Upper lobe of left lung (tissue), 6 donors: ENCODE results near the gene CNPPD1. TPM values are rescaled to one million over a fixed set of nuclear protein-coding genes. Genes with fewer than 3 reads are reported as not detected.

ENCODE experiments used
- ATAC-seq, 2 donors: fragments of 200-7000 bp; cut with Tn5 transposase; one replicate each; pipeline ENCODE4 v1.9.1; 2022; ENCODE audit warnings: mild to moderate bottlenecking in 2 of 2, moderate library complexity in 2 of 2; ENCODE audit not compliant: low FRiP score in 2 of 2
- DNase-seq, 2 donors: peaks; one replicate each; pipeline ENCODE4 v3.0.0-alpha.2; 2019 to 2020
- H3K27ac ChIP-seq, 4 donors: fragments of 200-600 bp; sonication (generic); one replicate each; pipeline ENCODE4 v1.5.1; 2016 to 2019
- H3K27me3 ChIP-seq, 4 donors: fragments of 200-600 bp; sonication (generic); one replicate each; pipeline ENCODE4 v1.5.1; 2017 to 2019
- H3K36me3 ChIP-seq, 4 donors: fragments of 200-600 bp; sonication (generic); one replicate each; pipeline ENCODE4 v1.5.1; 2016 to 2019
- H3K4me1 ChIP-seq, 4 donors: fragments of 200-600 bp; sonication (generic); one replicate each; pipeline ENCODE4 v1.5.1; 2018 to 2019
- H3K4me3 ChIP-seq, 4 donors: fragments of 200-600 bp; sonication (generic); one replicate each; pipeline ENCODE4 v1.5.1; 2017 to 2019; ENCODE audit warnings: mild to moderate bottlenecking in 2 of 4, moderate library complexity in 1 of 4
- H3K9me3 ChIP-seq, 4 donors: fragments of 200-600 bp; sonication (generic); one replicate each; pipeline ENCODE4 v1.5.1; 2018 to 2019
- CTCF ChIP-seq, 6 experiments: fragments of 450-650 bp in 4 of 6; fragments of 200-600 bp in 2 of 6; sonication (generic) in 2 of 6; IDR thresholded peaks; one replicate each; pipeline ENCODE4 v1.5.1; 2016 to 2019; ENCODE audit warnings: antibody characterized with exemption in 6 of 6
- EP300 ChIP-seq, 4 donors: sonication (generic); formaldehyde crosslinking; IDR thresholded peaks; one replicate each; pipeline ENCODE4 v1.5.1; 2017; ENCODE audit warnings: antibody characterized with exemption in 4 of 4, control low read depth in 2 of 4
- POLR2A ChIP-seq, 4 donors: fragments of 450-650 bp; IDR thresholded peaks; one replicate each; pipeline ENCODE4 v1.5.1; 2016 to 2017; ENCODE audit warnings: antibody characterized with exemption in 4 of 4, mild to moderate bottlenecking in 2 of 4
- POLR2AphosphoS5 ChIP-seq, 2 donors: sonication (generic); formaldehyde crosslinking; IDR thresholded peaks; one replicate each; pipeline ENCODE4 v1.5.1; 2017; ENCODE audit warnings: antibody characterized with exemption in 2 of 2
- WGBS, 2 donors: methylation state at CpG; one replicate each; pipeline ENCODE4 v1.1.5; 2017 to 2018; 5-methylcytosine and 5-hydroxymethylcytosine counted together
- total RNA-seq, 6 donors: library from RNA; depleted of rRNA in 4 of 6; stranded (reverse); fragments of >200 nt in 4 of 6; gene quantifications; one replicate each; pipeline versions ENCODE4 v1.1.0 to v1.2.1, GENCODE V29; 2016 to 2021
- donor health status: DM: no; HTN: no; CAD: no; lungs with moderate emphysema.
- donor health status: DM: no; HTN: yes; CAD: no; lungs with severe emphysema.

Gene CNPPD1
- total RNA-seq, 6 donors from 2014 or later = 42.7 to 86.8 (median 49.4) TPM

- no peak overlapping the region for H3K27ac ChIP-seq
- ATAC-seq = no peak
- TF ChIP-seq EP300 (IDR thresholded peaks at IDR 0.05) (no peak), POLR2A (IDR thresholded peaks at IDR 0.05) (no peak), POLR2AphosphoS5 (IDR thresholded peaks at IDR 0.05) (no peak), CTCF (IDR thresholded peaks at IDR 0.05) (no peak)
Measured at GRCh38 chr2:219173176-219173575, 3.5 kb downstream of the CNPPD1 start.

GRCh38 chr2:219172231-219173154, 4.2 kb downstream of the CNPPD1 start:
- Histone ChIP-seq H3K4me1 (peaks cover 11 to 27% (median 22%) of the 10 kb centered on the region in 4 donors), H3K36me3 (peaks cover 11 to 36% (median 30%) of the 10 kb centered on the region in 4 donors), H3K27me3 (no peaks in the 10 kb centered on the region), H3K27ac (peak overlapping the region in 3 of 4 donors; percentile 47 to 81 (median 72)), H3K4me3 (no peak overlapping the region), H3K9me3 (no peaks in the 10 kb centered on the region)
- DNase-seq = no peak
- WGBS, 2 donors = 84 to 95% methylated on average over 14 to 16 of the region's 16 CpGs
- no peak for TF ChIP-seq EP300 (IDR thresholded peaks at IDR 0.05)
- TF ChIP-seq CTCF (IDR thresholded peaks at IDR 0.05) = no peak
- no peak for TF ChIP-seq POLR2AphosphoS5 (IDR thresholded peaks at IDR 0.05)
- TF ChIP-seq POLR2A (IDR thresholded peaks at IDR 0.05) = no peak
- ATAC-seq = no peak

More at GRCh38 chr2:219173176-219173575, 3.5 kb downstream of the CNPPD1 start:
- WGBS, 2 donors = 91 to 95% methylated on average over 6 of the region's 6 CpGs
- no peak overlapping the region for H3K4me3 ChIP-seq
- peaks cover 11 to 27% (median 22%) of the 10 kb centered on the region in 4 donors for H3K4me1 ChIP-seq
- no peaks in the 10 kb centered on the region for H3K9me3 ChIP-seq
- peaks cover 11 to 36% (median 30%) of the 10 kb centered on the region in 4 donors for H3K36me3 ChIP-seq
- H3K27me3 ChIP-seq = no peaks in the 10 kb centered on the region
- no peak for DNase-seq

GRCh38 chr2:219171231-219171651, 5.5 kb downstream of the CNPPD1 start:
- Histone ChIP-seq H3K27me3 (no peaks in the 10 kb centered on the region), H3K27ac (peak overlapping the region; percentile 42 to 81 (median 60)), H3K36me3 (peaks cover 11 to 36% (median 30%) of the 10 kb centered on the region in 4 donors), H3K9me3 (no peaks in the 10 kb centered on the region), H3K4me1 (peaks cover 11 to 26% (median 22%) of the 10 kb centered on the region in 4 donors), H3K4me3 (no peak overlapping the region)
- TF ChIP-seq POLR2AphosphoS5 (IDR thresholded peaks at IDR 0.05) = peak in 1 of 2 donors; percentile 10
- TF ChIP-seq EP300 (IDR thresholded peaks at IDR 0.05) = no peak
- no peak for TF ChIP-seq POLR2A (IDR thresholded peaks at IDR 0.05)
- TF ChIP-seq CTCF (IDR thresholded peaks at IDR 0.05) = peak; percentile 50 to 73 (median 62)
- WGBS, 2 donors = 36 to 37% methylated on average over 6 of the region's 6 CpGs
- DNase-seq (peak in 1 of 2 donors; percentile 47), ATAC-seq (peak; percentile 72 to 74)

GRCh38 chr2:219169930-219170654, 6.6 kb downstream of the CNPPD1 start, which contains the start of gene SLC23A3:
Gene SLC23A3, minus strand, starts transcription at chr2:219170029. Its CDS starts 45 bp downstream, at chr2:219169984.
- Histone ChIP-seq H3K4me1 (peaks cover under 1 to 16% (median 12%) of the 10 kb centered on the region in 4 donors), H3K27me3 (no peaks in the 10 kb centered on the region), H3K36me3 (peaks cover 11 to 34% (median 30%) of the 10 kb centered on the region in 4 donors), H3K27ac (peak within 1 kb of the TSS in 3 of 4 donors; percentile 7 to 72 (median 43)), H3K4me3 (no peak within 1 kb of the TSS), H3K9me3 (no peaks in the 10 kb centered on the region)
- 89 to 90% methylated on average over 10 of the region's 10 CpGs for WGBS, 2 donors
- TF ChIP-seq POLR2AphosphoS5 (IDR thresholded peaks at IDR 0.05) (no peak), EP300 (IDR thresholded peaks at IDR 0.05) (no peak), POLR2A (IDR thresholded peaks at IDR 0.05) (no peak), CTCF (IDR thresholded peaks at IDR 0.05) (no peak)
- DNase-seq (peak in 1 of 2 donors; percentile 11), ATAC-seq (no peak)
